NOMO-1 treated with dmso at 0.1 percent for 144 hours (cell line): Measurements from ENCODE around the gene RAI14.
"Not testable (repeated sequence)": the region's sequence is repeated elsewhere in the genome, so short reads cannot be mapped to it uniquely, and the experiment has no call there.

ENCODE experiments used
- DNase-seq: peaks from one replicate; lab custom pipeline; 2025; ENCODE audit not compliant: unreplicated experiment; lab: John Stamatoyannopoulos, UW

The RAI14 gene

GRCh38 chr5:34724741-34725140 lies 68.6 kb downstream of the RAI14 start:
- DNase-seq: no peak

GRCh38 chr5:34727166-34727749 lies 71.1 kb downstream of the RAI14 start:
- not testable (repeated sequence) for DNase-seq

GRCh38 chr5:34728236-34728635 lies 72.1 kb downstream of the RAI14 start:
- no peak for DNase-seq

GRCh38 chr5:34731435-34732232 lies 75.5 kb downstream of the RAI14 start:
- DNase-seq: peak; percentile 18

- no peak for DNase-seq
Measured at GRCh38 chr5:34734326-34734725, 78.2 kb downstream of the RAI14 start.

GRCh38 chr5:34735491-34736426 lies 79.6 kb downstream of the RAI14 start:
- peak; percentile 48 for DNase-seq

GRCh38 chr5:34736445-34737115 lies 80.5 kb downstream of the RAI14 start:
- no peak for DNase-seq

GRCh38 chr5:34737731-34738130 lies 81.6 kb downstream of the RAI14 start:
- no peak for DNase-seq

- no peak for DNase-seq
Measured at GRCh38 chr5:34738381-34738780, 82.3 kb downstream of the RAI14 start.

- DNase-seq: no peak
Measured at GRCh38 chr5:34740389-34740806, 84.3 kb downstream of the RAI14 start.

GRCh38 chr5:34742061-34742460 lies 85.9 kb downstream of the RAI14 start:
- DNase-seq: no peak

- no peak for DNase-seq
Measured at GRCh38 chr5:34743878-34744277, 87.8 kb downstream of the RAI14 start.

GRCh38 chr5:34748431-34748830 lies 92.3 kb downstream of the RAI14 start:
- no peak for DNase-seq

GRCh38 chr5:34749431-34749873 lies 93.3 kb downstream of the RAI14 start:
- no peak for DNase-seq

GRCh38 chr5:34750206-34750605 lies 94.1 kb downstream of the RAI14 start:
- no peak for DNase-seq

- DNase-seq: peak; percentile 58
Measured at GRCh38 chr5:34751807-34752736, 95.9 kb downstream of the RAI14 start.

- DNase-seq: not testable (repeated sequence)
Measured at GRCh38 chr5:34753236-34753635, 97.1 kb downstream of the RAI14 start.

- no peak for DNase-seq
Measured at GRCh38 chr5:34755926-34756325, 99.8 kb downstream of the RAI14 start.

- DNase-seq: no peak
Measured at GRCh38 chr5:34756781-34757624, 100.9 kb downstream of the RAI14 start.
